ENCODE measurements around the gene ANKMY1. TPM values are rescaled to one million over a fixed set of nuclear protein-coding genes. Genes with fewer than 3 reads are reported as not detected.

Gene ANKMY1
- polyA plus RNA-seq, 2 of the 4 experiments (the other 2 are of a cell fraction), result 10.6 to 16.5 TPM

- ChIA-PET CTCF (interaction anchor here (1.4 kb wide), 1 partner anchor 11 kb away, joined by 4 read pairs; the partner anchor contains the start of gene CAPN10), POLR2A (no interaction called here)
- FAIRE-seq (no peak), ATAC-seq (no peak), DNase-seq (ENCODE audit: low read depth in 1 of 2, low spot score in 1 of 2) (no peak)
- H3K27ac ChIP-seq, result no peak overlapping the region
- WGBS (ENCODE audit: missing lambda C conversion rate), result 97% methylated on average over 7 of the region's 23 CpGs
- no peaks in the 10 kb centered on the region for H3K4me1 ChIP-seq
- H3K9me3 ChIP-seq, result no peaks in the 10 kb centered on the region
- no peak for TF ChIP-seq BCL3 (IDR thresholded peaks at IDR 0.05)
- no peak for TF ChIP-seq NFE2L2 (conservative IDR thresholded peaks at IDR 0.05; ENCODE audit: low read length)
- H3K4me2 ChIP-seq, result no peak overlapping the region
- H3K4me3 ChIP-seq, result no peak overlapping the region
These were observed 38.7 kb upstream of the ANKMY1 start for GRCh38 chr2:240596491-240596931.

- ChIA-PET CTCF (interaction anchor here (1.4 kb wide), 1 partner anchor 10 kb away, joined by 4 read pairs; the partner anchor contains the start of gene CAPN10), POLR2A (no interaction called here)
- no peak for ATAC-seq
- H3K4me1 ChIP-seq, result no peaks in the 10 kb centered on the region
- 98% methylated on average over 7 of the region's 17 CpGs for WGBS (ENCODE audit: missing lambda C conversion rate)
- no peak overlapping the region for H3K4me3 ChIP-seq
- no peak overlapping the region for H3K4me2 ChIP-seq
- H3K9me3 ChIP-seq, result no peaks in the 10 kb centered on the region
- no peak for TF ChIP-seq EP300 (IDR thresholded peaks at IDR 0.05)
- TF ChIP-seq FOSL2 (IDR thresholded peaks at IDR 0.05), result no peak
- TF ChIP-seq FOSL2 (CRISPR knock-in tag; IDR thresholded peaks at IDR 0.05), result no peak
- TF ChIP-seq, protein P1, sequence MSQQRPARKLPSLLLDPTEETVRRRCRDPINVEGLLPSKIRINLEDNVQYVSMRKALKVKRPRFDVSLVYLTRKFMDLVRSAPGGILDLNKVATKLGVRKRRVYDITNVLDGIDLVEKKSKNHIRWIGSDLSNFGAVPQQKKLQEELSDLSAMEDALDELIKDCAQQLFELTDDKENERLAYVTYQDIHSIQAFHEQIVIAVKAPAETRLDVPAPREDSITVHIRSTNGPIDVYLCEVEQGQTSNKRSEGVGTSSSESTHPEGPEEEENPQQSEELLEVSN (IDR thresholded peaks at IDR 0.05; ENCODE audit: borderline replicate concordance, low read depth), result no peak
- TF ChIP-seq CBX8 (IDR thresholded peaks at IDR 0.05), result no peak
- TF ChIP-seq MAZ (IDR thresholded peaks at IDR 0.05; ENCODE audit: borderline replicate concordance, low read depth, low read length), result no peak
- TF ChIP-seq, protein P2, sequence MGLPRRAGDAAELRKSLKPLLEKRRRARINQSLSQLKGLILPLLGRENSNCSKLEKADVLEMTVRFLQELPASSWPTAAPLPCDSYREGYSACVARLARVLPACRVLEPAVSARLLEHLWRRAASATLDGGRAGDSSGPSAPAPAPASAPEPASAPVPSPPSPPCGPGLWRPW (IDR thresholded peaks at IDR 0.05), result no peak
- no peak for TF ChIP-seq RAD21 (conservative IDR thresholded peaks at IDR 0.05 in 1 of 2, IDR thresholded peaks at IDR 0.05 in 1 of 2)
- no peak for TF ChIP-seq BHLHE40 (IDR thresholded peaks at IDR 0.05; ENCODE audit: low read depth, low read length)
- no peak for TF ChIP-seq RCOR1 (IDR thresholded peaks at IDR 0.05; ENCODE audit: low read depth, low read length)
- no peak for TF ChIP-seq KDM1A (IDR thresholded peaks at IDR 0.05; ENCODE audit: low read depth)
- TF ChIP-seq USF2 (IDR thresholded peaks at IDR 0.05), result no peak
- TF ChIP-seq RARB (CRISPR knock-in tag; IDR thresholded peaks at IDR 0.05), result no peak
- TF ChIP-seq EHF (CRISPR knock-in tag; IDR thresholded peaks at IDR 0.05), result no peak
- DNase-seq (ENCODE audit: low read depth in 1 of 2, low spot score in 1 of 2), result no peak
- no peak for FAIRE-seq
- H3K27ac ChIP-seq, result no peak overlapping the region
These were observed 38.3 kb upstream of the ANKMY1 start for GRCh38 chr2:240596080-240596460.

GRCh38 chr2:240595381-240596079, 37.7 kb upstream of the ANKMY1 start:
- ATAC-seq (peak; percentile 43 to 88; a peak in 4 of 6 replicates), DNase-seq (ENCODE audit: low read depth in 1 of 2, low spot score in 1 of 2) (peak; percentile 30 to 50)
- WGBS (ENCODE audit: missing lambda C conversion rate), result 69% methylated on average over 11 of the region's 18 CpGs

More at GRCh38 chr2:240595381-240596079, 37.7 kb upstream of the ANKMY1 start:
- H3K27ac ChIP-seq, result no peak overlapping the region
- no peak for TF ChIP-seq HEYL (CRISPR knock-in tag; IDR thresholded peaks at IDR 0.05)
- peak in 1 of 2 experiments; percentile 17; a peak in 1 of 5 replicates for TF ChIP-seq RAD21 (conservative IDR thresholded peaks at IDR 0.05 in 1 of 2, IDR thresholded peaks at IDR 0.05 in 1 of 2)
- CTCF ChIA-PET, result interaction anchor here (1.4 kb wide), 1 partner anchor 10 kb away, joined by 4 read pairs; the partner anchor contains the start of gene CAPN10
- H3K9me3 ChIP-seq, result no peaks in the 10 kb centered on the region
- no peak overlapping the region for H3K4me2 ChIP-seq
- no peak for FAIRE-seq
- H3K4me3 ChIP-seq, result no peak overlapping the region
- no peaks in the 10 kb centered on the region for H3K4me1 ChIP-seq
- POLR2A ChIA-PET, result no interaction called here
